ENCODE measurements around the gene SLC6A3.

DNA sequence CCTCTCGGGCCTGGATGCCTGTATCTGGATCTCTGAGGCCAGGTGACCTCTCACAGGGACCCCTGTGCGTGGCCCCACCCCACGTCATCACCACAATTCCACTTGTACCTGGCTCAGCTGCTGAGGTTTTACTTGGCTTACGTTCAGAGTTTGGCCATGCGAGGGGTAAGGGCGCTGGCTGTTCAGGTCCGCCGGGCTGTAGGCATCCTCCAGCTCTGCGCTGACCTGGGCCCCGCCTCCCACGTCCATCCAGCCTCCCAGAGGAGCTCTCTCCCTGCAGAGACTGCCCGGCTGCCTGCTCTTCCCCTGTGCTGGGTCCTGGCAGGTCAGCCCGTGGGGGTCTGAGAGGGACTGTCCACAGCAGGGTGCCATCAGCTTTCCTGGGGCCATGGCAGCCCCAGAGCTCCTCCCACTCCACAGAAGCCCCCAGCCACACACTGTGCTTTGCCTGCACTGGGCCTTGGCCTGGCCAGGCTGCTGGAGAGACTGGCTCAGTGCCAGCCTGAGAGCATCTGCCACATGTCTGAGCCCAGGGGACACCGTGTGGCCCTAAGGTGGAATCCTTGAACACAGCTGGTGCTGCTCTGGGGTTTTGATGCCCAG lies 43.6 kb downstream of the SLC6A3 start:
- TF ChIP-seq, protein P1, sequence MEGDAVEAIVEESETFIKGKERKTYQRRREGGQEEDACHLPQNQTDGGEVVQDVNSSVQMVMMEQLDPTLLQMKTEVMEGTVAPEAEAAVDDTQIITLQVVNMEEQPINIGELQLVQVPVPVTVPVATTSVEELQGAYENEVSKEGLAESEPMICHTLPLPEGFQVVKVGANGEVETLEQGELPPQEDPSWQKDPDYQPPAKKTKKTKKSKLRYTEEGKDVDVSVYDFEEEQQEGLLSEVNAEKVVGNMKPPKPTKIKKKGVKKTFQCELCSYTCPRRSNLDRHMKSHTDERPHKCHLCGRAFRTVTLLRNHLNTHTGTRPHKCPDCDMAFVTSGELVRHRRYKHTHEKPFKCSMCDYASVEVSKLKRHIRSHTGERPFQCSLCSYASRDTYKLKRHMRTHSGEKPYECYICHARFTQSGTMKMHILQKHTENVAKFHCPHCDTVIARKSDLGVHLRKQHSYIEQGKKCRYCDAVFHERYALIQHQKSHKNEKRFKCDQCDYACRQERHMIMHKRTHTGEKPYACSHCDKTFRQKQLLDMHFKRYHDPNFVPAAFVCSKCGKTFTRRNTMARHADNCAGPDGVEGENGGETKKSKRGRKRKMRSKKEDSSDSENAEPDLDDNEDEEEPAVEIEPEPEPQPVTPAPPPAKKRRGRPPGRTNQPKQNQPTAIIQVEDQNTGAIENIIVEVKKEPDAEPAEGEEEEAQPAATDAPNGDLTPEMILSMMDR (IDR thresholded peaks at IDR 0.05; ENCODE audit: low read depth, low read length): no peak
- no peak for TF ChIP-seq EZH2phosphoT487 (IDR thresholded peaks at IDR 0.05; ENCODE audit: low read depth)

All from OCI-LY3 (cell line).